WTC11 (cell line): ENCODE measurements around the gene NPIPB6. TPM values are rescaled to one million over a fixed set of nuclear protein-coding genes. Genes with fewer than 3 reads are reported as not detected.

Source experiments
- ATAC-seq: fragments of 200-7000 bp; cut with Tn5 transposase; 2 replicates; pipeline ENCODE4 v1.10.0; 2021; ENCODE audit warnings: mild to moderate bottlenecking, moderate library complexity
- CTCF ChIA-PET: fragments of 300-600 bp; sonication (Branson Sonifier 250); formaldehyde crosslinking; loops from one replicate; lab custom pipeline; 2021; ENCODE audit warnings: antibody characterized with exemption; lab: Charles Lee
- POLR2A ChIA-PET: fragments of 350-600 bp; sonication (Branson Sonifier 250); formaldehyde crosslinking; loops from one replicate; lab custom pipeline; 2021; ENCODE audit warnings: antibody characterized with exemption; lab: Charles Lee
- DNase-seq: peaks from one replicate; pipeline ENCODE4 v3.0.0; 2021; ENCODE audit warnings: low spot score
- H3K27ac Mint-ChIP-seq: 2 replicates; pipeline ENCODE4 v1.8.0; 2021; ENCODE audit warnings: mixed read lengths
- H3K27me3 Mint-ChIP-seq: 2 replicates; pipeline ENCODE4 v1.8.0; 2021; ENCODE audit warnings: low read depth, mild to moderate bottlenecking, moderate library complexity, mixed read lengths
- H3K36me3 Mint-ChIP-seq: 2 replicates; pipeline ENCODE4 v1.8.0; 2021; ENCODE audit warnings: mixed read lengths
- H3K4me1 Mint-ChIP-seq: 2 replicates; pipeline ENCODE4 v1.8.0; 2022; ENCODE audit warnings: mixed read lengths
- H3K4me3 Mint-ChIP-seq: 2 replicates; pipeline ENCODE4 v1.8.0; 2021; ENCODE audit warnings: mild to moderate bottlenecking, moderate library complexity, mixed read lengths
- H3K9me3 Mint-ChIP-seq: 2 replicates; pipeline ENCODE4 v1.8.0; 2021; ENCODE audit warnings: mixed read lengths
- ATF1 ChIP-seq: sonication (generic); formaldehyde crosslinking; IDR thresholded peaks from 2 replicates; pipeline ENCODE4 v1.8.1; 2023; ENCODE audit warnings: mild to moderate bottlenecking, moderate library complexity, missing genetic modification reagents
- ATF2 ChIP-seq: sonication (generic); formaldehyde crosslinking; IDR thresholded peaks from 2 replicates; pipeline ENCODE4 v1.8.1; 2022; ENCODE audit warnings: low read depth, missing genetic modification reagents, borderline replicate concordance
- CTCF ChIP-seq: fragments of 200-600 bp; IDR thresholded peaks from 2 replicates; pipeline ENCODE4 v1.8.0; 2022; ENCODE audit warnings: antibody characterized with exemption
- E2F5 ChIP-seq: sonication (generic); formaldehyde crosslinking; IDR thresholded peaks from 2 replicates; pipeline ENCODE4 v1.8.1; 2022; ENCODE audit warnings: mild to moderate bottlenecking, moderate library complexity, missing genetic modification reagents
- ESRRA ChIP-seq: sonication (generic); formaldehyde crosslinking; IDR thresholded peaks from 2 replicates; pipeline ENCODE4 v1.8.1; 2022; ENCODE audit warnings: mild to moderate bottlenecking, missing genetic modification reagents, borderline replicate concordance
- GABPB1 ChIP-seq: sonication (generic); formaldehyde crosslinking; IDR thresholded peaks from 2 replicates; pipeline ENCODE4 v1.8.1; 2023; ENCODE audit warnings: mild to moderate bottlenecking, missing genetic modification reagents
- HMGXB4 ChIP-seq: sonication (generic); formaldehyde crosslinking; IDR thresholded peaks from 2 replicates; pipeline ENCODE4 v1.8.1; 2023; ENCODE audit warnings: mild to moderate bottlenecking, moderate library complexity, missing genetic modification reagents
- MLX ChIP-seq: sonication (generic); formaldehyde crosslinking; IDR thresholded peaks from 2 replicates; pipeline ENCODE4 v1.8.1; 2023; ENCODE audit warnings: mild to moderate bottlenecking, missing genetic modification reagents, moderate library complexity
- PRDM15 ChIP-seq: sonication (generic); formaldehyde crosslinking; IDR thresholded peaks from 2 replicates; pipeline ENCODE4 v1.8.0; 2022; ENCODE audit warnings: missing genetic modification reagents
- RELA ChIP-seq: sonication (generic); formaldehyde crosslinking; IDR thresholded peaks from 2 replicates; pipeline ENCODE4 v1.8.1; 2022; ENCODE audit warnings: missing genetic modification reagents, mild to moderate bottlenecking, borderline replicate concordance
- STAT6 ChIP-seq: sonication (generic); formaldehyde crosslinking; conservative IDR thresholded peaks from 2 replicates; pipeline ENCODE4 v1.8.1; 2023; ENCODE audit warnings: mild to moderate bottlenecking, low read depth, missing genetic modification reagents, moderate library complexity
- TP53 ChIP-seq: sonication (generic); formaldehyde crosslinking; IDR thresholded peaks from 2 replicates; pipeline ENCODE4 v1.8.1; 2023; ENCODE audit warnings: mild to moderate bottlenecking, missing genetic modification reagents
- USF1 ChIP-seq: sonication (generic); formaldehyde crosslinking; IDR thresholded peaks from 2 replicates; pipeline ENCODE4 v1.8.0; 2022; ENCODE audit warnings: mild to moderate bottlenecking, missing genetic modification reagents
- USF2 ChIP-seq: sonication (generic); formaldehyde crosslinking; IDR thresholded peaks from 2 replicates; pipeline ENCODE4 v1.8.1; 2023; ENCODE audit warnings: mild to moderate bottlenecking, missing genetic modification reagents, moderate library complexity
- ZBTB21 ChIP-seq: sonication (generic); formaldehyde crosslinking; IDR thresholded peaks from 2 replicates; pipeline ENCODE4 v1.8.1; 2023; ENCODE audit warnings: mild to moderate bottlenecking, missing genetic modification reagents, borderline replicate concordance
- ZNF121 ChIP-seq: sonication (generic); formaldehyde crosslinking; IDR thresholded peaks from 2 replicates; pipeline ENCODE4 v1.8.0; 2023; ENCODE audit warnings: missing genetic modification reagents
- ZNF232 ChIP-seq: sonication (generic); formaldehyde crosslinking; IDR thresholded peaks from 2 replicates; pipeline ENCODE4 v1.8.0; 2022; ENCODE audit warnings: mild to moderate bottlenecking, missing genetic modification reagents
- ZNF416 ChIP-seq: fragments of 250-450 bp; sonication (Bioruptor Pico); IDR thresholded peaks from 2 replicates; pipeline ENCODE4 v1.9.0; 2021; ENCODE audit warnings: mild to moderate bottlenecking, inconsistent platforms
- total RNA-seq: library from RNA; stranded (reverse); gene quantifications from 3 replicates; pipeline ENCODE4 v1.2.3, GENCODE V29; 2021

The NPIPB6 gene
- total RNA-seq, 1 experiment from 2014 or later: 0.83 TPM

- H3K27ac Mint-ChIP-seq: no peak overlapping the region
- no peaks in the 10 kb centered on the region for H3K27me3 Mint-ChIP-seq
- no peak overlapping the region for H3K4me3 Mint-ChIP-seq
- peaks cover 24% of the 10 kb centered on the region for H3K36me3 Mint-ChIP-seq
- no peaks in the 10 kb centered on the region; the same call in 1 of the 2 replicates for H3K9me3 Mint-ChIP-seq
- DNase-seq (no peak), ATAC-seq (no peak)
- ChIA-PET CTCF (interaction anchor here (1.2 to 4.4 kb wide), 2 partner anchors 10 to 34 kb away, joined by 5 to 18 read pairs; no protein-coding TSS in a partner anchor), POLR2A (no interaction called here)
- TF ChIP-seq ZNF121 (CRISPR knock-in tag) (peak; percentile 90), USF1 (CRISPR knock-in tag) (no peak)
- H3K4me1 Mint-ChIP-seq: no peaks in the 10 kb centered on the region
These were observed 51.9 kb downstream of the NPIPB6 start for GRCh38 chr16:28311413-28311812.

GRCh38 chr16:28310796-28311195 is 52.5 kb downstream of the NPIPB6 start:
- peak overlapping the region; percentile 75 for H3K27ac Mint-ChIP-seq
- no peak for DNase-seq
- CTCF ChIA-PET: interaction anchor here (1.2 to 4.4 kb wide), 2 partner anchors 11 to 33 kb away, joined by 5 to 18 read pairs; no protein-coding TSS in a partner anchor
- TF ChIP-seq GABPB1 (CRISPR knock-in tag) (no peak), USF2 (CRISPR knock-in tag) (no peak), E2F5 (CRISPR knock-in tag) (no peak), ESRRA (CRISPR knock-in tag) (no peak), ATF2 (no peak), USF1 (CRISPR knock-in tag) (no peak), STAT6 (CRISPR knock-in tag) (no peak), RELA (CRISPR knock-in tag) (no peak), HMGXB4 (no peak), PRDM15 (CRISPR knock-in tag) (no peak), MLX (no peak), ZNF416 (CRISPR knock-in tag) (no peak), ATF1 (CRISPR knock-in tag) (no peak), ZNF232 (CRISPR knock-in tag) (no peak), CTCF (no peak), TP53 (no peak), ZBTB21 (CRISPR knock-in tag) (no peak)
- TF ChIP-seq, all 79 proteins: peak for 0
- Mint-ChIP-seq H3K36me3 (peaks cover 29% of the 10 kb centered on the region), H3K4me3 (no peak overlapping the region), H3K27me3 (no peaks in the 10 kb centered on the region), H3K4me1 (no peaks in the 10 kb centered on the region), H3K9me3 (no peaks in the 10 kb centered on the region; the same call in 1 of the 2 replicates)
- POLR2A ChIA-PET: no interaction called here
- ATAC-seq: no peak
